Measurements from ENCODE around the gene HIPK3. TPM values are rescaled to one million over a fixed set of nuclear protein-coding genes. Genes with fewer than 3 reads are reported as not detected.

The HIPK3 gene
- total RNA-seq, 6 donors from 2014 or later = 63.9 to 149 (median 133) TPM

- ATAC-seq (ENCODE audit: low FRiP score in 2 of 2) (no peak), DNase-seq (no peak)
- no peak for TF ChIP-seq EP300 (IDR thresholded peaks at IDR 0.05)
- TF ChIP-seq POLR2AphosphoS5 (IDR thresholded peaks at IDR 0.05) = no peak
- TF ChIP-seq POLR2A (IDR thresholded peaks at IDR 0.05) = no peak
- Histone ChIP-seq H3K4me3 (no peak overlapping the region), H3K27ac (no peak overlapping the region), H3K4me1 (no peaks in the 10 kb centered on the region), H3K36me3 (no peaks in the 10 kb centered on the region), H3K9me3 (no peaks in the 10 kb centered on the region), H3K27me3 (peaks cover 0 to under 1% (median 0%) of the 10 kb centered on the region in 4 donors)
- WGBS, 2 donors = 95 to 96% methylated on average over 1 of the region's 1 CpG
Observed at GRCh38 chr11:33368931-33369330, 111.8 kb downstream of the HIPK3 start.

- 71 to 81% methylated on average over 6 of the region's 6 CpGs for WGBS, 2 donors
- DNase-seq = no peak
- no peak for TF ChIP-seq EP300 (IDR thresholded peaks at IDR 0.05)
- no peak for TF ChIP-seq POLR2A (IDR thresholded peaks at IDR 0.05)
- TF ChIP-seq CTCF (IDR thresholded peaks at IDR 0.05) = no peak
- TF ChIP-seq POLR2AphosphoS5 (IDR thresholded peaks at IDR 0.05) = no peak
- Histone ChIP-seq H3K27ac (no peak overlapping the region), H3K4me1 (peaks cover 10 to 19% (median 11%) of the 10 kb centered on the region in 4 donors), H3K9me3 (no peaks in the 10 kb centered on the region), H3K27me3 (peaks cover 0 to 19% (median 9%) of the 10 kb centered on the region in 4 donors), H3K36me3 (no peaks in the 10 kb centered on the region), H3K4me3 (no peak overlapping the region)
- no peak for ATAC-seq (ENCODE audit: low FRiP score in 2 of 2)
Observed at GRCh38 chr11:33373636-33374035, 116.5 kb downstream of the HIPK3 start.

GRCh38 chr11:33375236-33375635 is 118.1 kb downstream of the HIPK3 start:
- Histone ChIP-seq H3K27me3 (peaks cover 0 to 19% (median 9%) of the 10 kb centered on the region in 4 donors), H3K4me3 (no peak overlapping the region), H3K36me3 (no peaks in the 10 kb centered on the region), H3K9me3 (no peaks in the 10 kb centered on the region), H3K27ac (no peak overlapping the region), H3K4me1 (peaks cover 10 to 19% (median 11%) of the 10 kb centered on the region in 4 donors)
- TF ChIP-seq CTCF (IDR thresholded peaks at IDR 0.05) = no peak
- no peak for TF ChIP-seq EP300 (IDR thresholded peaks at IDR 0.05)
- TF ChIP-seq POLR2A (IDR thresholded peaks at IDR 0.05) = no peak
- no peak for TF ChIP-seq POLR2AphosphoS5 (IDR thresholded peaks at IDR 0.05)
- no peak for ATAC-seq (ENCODE audit: low FRiP score in 2 of 2)
- 78 to 80% methylated on average over 6 to 11 of the region's 11 CpGs for WGBS, 2 donors
- no peak for DNase-seq

- H3K4me1 ChIP-seq = peaks cover 10 to 19% (median 11%) of the 10 kb centered on the region in 4 donors
- ATAC-seq (ENCODE audit: low FRiP score in 2 of 2) (no peak), DNase-seq (peak in 1 of 2 donors; percentile 78)
- TF ChIP-seq POLR2A (IDR thresholded peaks at IDR 0.05) = no peak
- TF ChIP-seq CTCF (IDR thresholded peaks at IDR 0.05) = no peak
- TF ChIP-seq POLR2AphosphoS5 (IDR thresholded peaks at IDR 0.05) = no peak
- no peak for TF ChIP-seq EP300 (IDR thresholded peaks at IDR 0.05)
- peak within 1 kb of the TSS in 3 of 4 donors; percentile 45 to 51 (median 47) for H3K4me3 ChIP-seq
- WGBS, 2 donors = 1 to 8% methylated on average over 13 to 46 of the region's 70 CpGs
- no peaks in the 10 kb centered on the region for H3K9me3 ChIP-seq
- no peaks in the 10 kb centered on the region for H3K36me3 ChIP-seq
- H3K27ac ChIP-seq = no peak within 1 kb of the TSS
- H3K27me3 ChIP-seq = peaks cover 0 to 19% (median 9%) of the 10 kb centered on the region in 4 donors
Observed at GRCh38 chr11:33375688-33376311, 118.6 kb downstream of the HIPK3 start, which contains the start of gene KIAA1549L. Gene KIAA1549L (plus strand): TSS chr11:33376108.

- H3K27ac ChIP-seq = no peak overlapping the region
- peak overlapping the region in 3 of 4 donors; percentile 45 to 51 (median 47) for H3K4me3 ChIP-seq
- no peaks in the 10 kb centered on the region for H3K9me3 ChIP-seq
- DNase-seq (peak in 1 of 2 donors; percentile 85), ATAC-seq (ENCODE audit: low FRiP score in 2 of 2) (peak in 1 of 2 donors; percentile 33)
- 10 to 26% methylated on average over 15 to 26 of the region's 106 CpGs for WGBS, 2 donors
- H3K36me3 ChIP-seq = no peaks in the 10 kb centered on the region
- TF ChIP-seq POLR2AphosphoS5 (IDR thresholded peaks at IDR 0.05) (no peak), EP300 (IDR thresholded peaks at IDR 0.05) (no peak), POLR2A (IDR thresholded peaks at IDR 0.05) (no peak), CTCF (IDR thresholded peaks at IDR 0.05) (no peak)
- H3K27me3 ChIP-seq = peaks cover 0 to 19% (median 9%) of the 10 kb centered on the region in 4 donors
- H3K4me1 ChIP-seq = peaks cover 10 to 19% (median 11%) of the 10 kb centered on the region in 4 donors
Observed at GRCh38 chr11:33376331-33377310, 119.4 kb downstream of the HIPK3 start.
